Body of pancreas (tissue), 4 donors: ENCODE results near the gene LPCAT1. TPM values are rescaled to one million over a fixed set of nuclear protein-coding genes. Genes with fewer than 3 reads are reported as not detected.
"Not testable (repeated sequence)": the region's sequence is repeated elsewhere in the genome, so short reads cannot be mapped to it uniquely, and the experiment has no call there.

Source experiments
- ATAC-seq: fragments of 150-250 bp; one replicate; pipeline ENCODE4 v1.9.1; 2016
- DNase-seq, 4 donors: peaks; one replicate each; pipeline ENCODE4 v3.0.0-alpha.2; 2019
- H3K27ac ChIP-seq, 4 donors: fragments of 200-600 bp; sonication (generic); 1 replicate in 3 of 4; 2 replicates in 1 of 4; pipeline versions ENCODE4 v1.5.1 to v1.6.1; 2016 to 2019; ENCODE audit warnings: mild to moderate bottlenecking in 1 of 4, mixed read lengths in 1 of 4, moderate library complexity in 1 of 4
- H3K27me3 ChIP-seq, 2 donors: fragments of 200-600 bp; sonication (generic); one replicate each; pipeline ENCODE4 v1.6.0; 2016; ENCODE audit warnings: mild to moderate bottlenecking in 1 of 2
- H3K36me3 ChIP-seq, 2 donors: fragments of 200-600 bp; sonication (generic); replicated peaks in 1 of 2; 2 replicates each; pipeline ENCODE4 v1.5.1; 2016; ENCODE audit warnings: low read depth in 2 of 2; ENCODE audit not compliant: insufficient read depth in 1 of 2
- H3K4me1 ChIP-seq: fragments of 200-600 bp; sonication (generic); one replicate; pipeline ENCODE4 v1.6.0; 2016
- H3K4me3 ChIP-seq, 2 donors: fragments of 200-600 bp; sonication (generic); 1 replicate in 1 of 2; 2 replicates in 1 of 2; pipeline ENCODE4 v1.5.1; 2016 to 2019
- H3K9me3 ChIP-seq, 3 donors: fragments of 200-600 bp; sonication (generic); 1 replicate in 2 of 3; 2 replicates in 1 of 3; pipeline ENCODE4 v1.5.1; 2016
- POLR2A ChIP-seq, 3 donors: fragments of 450-650 bp; IDR thresholded peaks; one replicate each; pipeline ENCODE4 v1.6.1; 2016; ENCODE audit warnings: antibody characterized with exemption in 3 of 3, mild to moderate bottlenecking in 2 of 3
- WGBS, 2 donors: methylation state at CpG; one replicate each; pipeline ENCODE4 v1.1.5; 2017; 5-methylcytosine and 5-hydroxymethylcytosine counted together
- intact Hi-C: fragments of 100-400 bp; cut with DNase I; formaldehyde crosslinking; loops from one replicate; pipeline ENCODE4 v1.15.1; 2023
- total RNA-seq, 2 donors: library from RNA; depleted of rRNA; stranded (reverse); fragments of >200 nt; gene quantifications; one replicate each; pipeline ENCODE4 v1.1.0, GENCODE V29; 2016
- TF ChIP-seq, protein P1 (sequence below), 7 experiments: fragments of 450-650 bp in 4 of 7; fragments of 200-600 bp in 3 of 7; sonication (generic) in 3 of 7; IDR thresholded peaks; one replicate each; pipeline ENCODE4 v1.5.1; 2016 to 2019; ENCODE audit warnings: antibody characterized with exemption in 7 of 7

LPCAT1 gene
- total RNA-seq, 2 donors from 2014 or later = 17.1 to 21.5 TPM

DNA sequence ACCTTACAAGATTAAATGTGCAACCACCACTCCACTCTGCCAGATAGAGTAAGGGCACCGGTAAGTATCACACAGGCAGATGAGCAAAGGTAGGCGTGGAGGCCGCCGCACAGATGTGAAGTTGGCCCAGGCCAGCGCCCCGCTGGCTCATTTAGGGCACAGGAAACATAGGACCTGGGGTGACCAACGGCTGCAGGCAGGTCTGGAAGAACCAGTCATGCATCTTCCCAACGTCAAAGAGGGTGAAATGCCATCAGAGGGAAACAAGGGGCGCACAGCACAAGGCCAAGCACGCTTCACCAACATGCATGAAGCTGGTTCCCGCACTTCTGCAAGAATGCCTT is 46.8 kb downstream of the LPCAT1 start:
- peaks cover 0 to 9% of the 10 kb centered on the region in 2 donors for H3K36me3 ChIP-seq
- peak in 1 of 4 donors; percentile 3 for DNase-seq
- no peak for ATAC-seq
- H3K27me3 ChIP-seq = no peaks in the 10 kb centered on the region
- intact Hi-C loops = no loop called here
- TF ChIP-seq, protein P1, sequence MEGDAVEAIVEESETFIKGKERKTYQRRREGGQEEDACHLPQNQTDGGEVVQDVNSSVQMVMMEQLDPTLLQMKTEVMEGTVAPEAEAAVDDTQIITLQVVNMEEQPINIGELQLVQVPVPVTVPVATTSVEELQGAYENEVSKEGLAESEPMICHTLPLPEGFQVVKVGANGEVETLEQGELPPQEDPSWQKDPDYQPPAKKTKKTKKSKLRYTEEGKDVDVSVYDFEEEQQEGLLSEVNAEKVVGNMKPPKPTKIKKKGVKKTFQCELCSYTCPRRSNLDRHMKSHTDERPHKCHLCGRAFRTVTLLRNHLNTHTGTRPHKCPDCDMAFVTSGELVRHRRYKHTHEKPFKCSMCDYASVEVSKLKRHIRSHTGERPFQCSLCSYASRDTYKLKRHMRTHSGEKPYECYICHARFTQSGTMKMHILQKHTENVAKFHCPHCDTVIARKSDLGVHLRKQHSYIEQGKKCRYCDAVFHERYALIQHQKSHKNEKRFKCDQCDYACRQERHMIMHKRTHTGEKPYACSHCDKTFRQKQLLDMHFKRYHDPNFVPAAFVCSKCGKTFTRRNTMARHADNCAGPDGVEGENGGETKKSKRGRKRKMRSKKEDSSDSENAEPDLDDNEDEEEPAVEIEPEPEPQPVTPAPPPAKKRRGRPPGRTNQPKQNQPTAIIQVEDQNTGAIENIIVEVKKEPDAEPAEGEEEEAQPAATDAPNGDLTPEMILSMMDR (IDR thresholded peaks at IDR 0.05) = no peak
- no peak for TF ChIP-seq POLR2A (IDR thresholded peaks at IDR 0.05)
- H3K27ac ChIP-seq = peak overlapping the region in 1 of 4 donors; percentile 52
- no peaks in the 10 kb centered on the region for H3K9me3 ChIP-seq
- WGBS, 2 donors = 89 to 95% methylated on average over 10 to 11 of the region's 11 CpGs
- no peaks in the 10 kb centered on the region for H3K4me1 ChIP-seq
- no peak overlapping the region for H3K4me3 ChIP-seq

DNA sequence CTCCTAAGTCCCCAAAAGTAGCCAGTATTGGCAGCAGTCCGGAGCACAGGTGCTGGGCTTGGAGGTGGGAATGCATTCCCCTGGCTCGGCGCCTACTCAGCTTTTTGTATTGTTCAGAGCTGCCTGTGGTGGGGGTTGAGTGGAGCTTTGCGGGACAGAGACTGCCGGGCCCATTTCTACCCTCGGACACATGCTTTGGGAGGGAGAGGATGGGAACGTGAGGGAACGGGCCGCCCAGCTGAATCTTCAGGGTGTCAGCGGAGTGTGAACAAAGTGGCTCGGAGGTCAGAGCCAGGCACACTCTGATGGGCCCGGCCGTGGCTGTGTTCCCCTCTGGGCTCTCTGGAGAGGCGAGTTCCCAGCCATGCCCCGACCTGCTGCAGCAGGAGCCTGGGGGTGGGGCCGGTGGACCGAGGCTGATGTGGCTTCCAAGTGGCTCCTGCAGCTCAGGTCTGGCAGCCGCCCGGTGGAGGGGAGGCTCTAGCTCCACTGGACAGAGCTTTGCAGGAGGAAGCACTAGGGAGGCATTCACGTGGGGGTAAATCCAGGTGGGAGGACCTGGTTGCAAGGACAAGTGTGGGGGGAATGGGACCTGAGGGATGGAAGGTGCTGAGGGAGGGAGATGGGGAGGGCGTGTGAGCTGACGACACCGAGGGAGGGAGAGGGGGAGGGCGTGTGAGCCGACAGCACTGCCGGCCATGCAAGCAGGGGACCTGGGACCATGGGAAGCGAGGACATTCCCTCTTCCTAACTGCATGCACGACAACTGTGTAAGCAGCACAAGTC is 47.4 kb downstream of the LPCAT1 start:
- ATAC-seq (no peak), DNase-seq (peak in 2 of 4 donors; percentile 5 to 8)
- WGBS, 2 donors = 87 to 89% methylated on average over 27 to 28 of the region's 28 CpGs
- H3K4me1 ChIP-seq = no peaks in the 10 kb centered on the region
- no peak for TF ChIP-seq POLR2A (IDR thresholded peaks at IDR 0.05)
- TF ChIP-seq, protein P1 (IDR thresholded peaks at IDR 0.05) = no peak
- H3K27me3 ChIP-seq = no peaks in the 10 kb centered on the region
- intact Hi-C loops = no loop called here
- no peaks in the 10 kb centered on the region for H3K9me3 ChIP-seq
- peaks cover 0 to 9% of the 10 kb centered on the region in 2 donors for H3K36me3 ChIP-seq
- peak overlapping the region in 1 of 4 donors; percentile 52 for H3K27ac ChIP-seq
- no peak overlapping the region for H3K4me3 ChIP-seq

DNA sequence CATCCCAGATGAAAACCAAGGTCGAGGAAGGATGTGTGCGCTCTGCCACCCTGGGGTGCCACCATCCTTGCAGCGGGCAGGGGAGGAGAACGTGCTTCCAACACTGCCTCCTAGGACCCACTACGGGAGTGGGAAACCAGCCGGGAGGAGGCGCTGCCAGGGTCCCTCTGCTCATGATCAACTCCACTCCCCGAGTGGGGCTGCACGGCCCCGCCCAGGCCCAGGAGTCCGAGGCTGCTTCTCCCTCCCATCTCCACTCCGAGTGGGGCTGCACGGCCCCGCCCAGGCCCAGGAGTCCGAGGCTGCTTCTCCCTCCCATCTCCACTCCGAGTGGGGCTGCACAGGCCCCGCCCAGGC is 48.2 kb downstream of the LPCAT1 start:
- intact Hi-C loops, H3K4me3 ChIP-seq, H3K9me3 ChIP-seq, H3K36me3 ChIP-seq, ATAC-seq, H3K4me1 ChIP-seq, H3K27me3 ChIP-seq, H3K27ac ChIP-seq: not testable (repeated sequence)
- WGBS, 2 donors = 88 to 89% methylated on average over 3 to 16 of the region's 17 CpGs
- peak in 1 of 4 donors; percentile 7 for DNase-seq

DNA sequence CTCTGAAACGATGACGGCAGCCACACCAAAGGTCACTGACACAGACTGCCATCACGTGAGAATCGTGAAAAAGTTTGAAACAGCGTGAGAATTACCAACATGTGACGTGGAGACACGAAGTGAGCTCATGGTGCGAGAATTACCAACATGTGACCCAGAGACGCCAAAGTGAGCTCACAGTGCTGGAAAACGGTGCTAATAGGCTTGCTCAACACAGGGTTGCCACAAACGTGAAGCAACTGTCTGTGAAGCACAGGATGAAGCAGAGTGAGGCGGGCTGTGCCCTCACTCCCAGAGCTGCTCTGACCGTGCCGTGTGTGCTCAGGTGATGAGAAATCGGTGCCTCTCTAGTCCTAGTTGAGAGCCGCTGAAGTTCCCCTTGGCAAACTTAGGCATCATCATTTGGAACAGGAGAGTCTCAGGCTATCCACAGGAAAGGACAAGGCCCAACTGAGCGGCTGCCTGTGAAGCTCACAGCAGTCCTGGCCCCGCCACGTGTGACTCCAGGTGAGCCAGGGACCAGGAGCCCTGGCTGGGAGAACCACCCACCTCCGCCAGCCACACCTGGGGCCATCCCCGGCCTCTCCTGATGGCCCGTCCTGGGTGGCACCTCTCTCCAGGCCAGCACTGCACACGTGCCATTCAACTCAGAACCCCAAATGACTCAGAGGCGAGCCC is 48.8 kb downstream of the LPCAT1 start:
- intact Hi-C loops = no loop called here
- TF ChIP-seq, protein P1 (IDR thresholded peaks at IDR 0.05) = no peak
- no peaks in the 10 kb centered on the region for H3K4me1 ChIP-seq
- no peak overlapping the region for H3K4me3 ChIP-seq
- WGBS, 2 donors = 79 to 90% methylated on average over 19 to 24 of the region's 24 CpGs
- peaks cover 0 to 9% of the 10 kb centered on the region in 2 donors for H3K36me3 ChIP-seq
- H3K27me3 ChIP-seq = no peaks in the 10 kb centered on the region
- DNase-seq (peak in 1 of 4 donors; percentile 8), ATAC-seq (no peak)
- H3K27ac ChIP-seq = no peak overlapping the region
- no peaks in the 10 kb centered on the region for H3K9me3 ChIP-seq

DNA sequence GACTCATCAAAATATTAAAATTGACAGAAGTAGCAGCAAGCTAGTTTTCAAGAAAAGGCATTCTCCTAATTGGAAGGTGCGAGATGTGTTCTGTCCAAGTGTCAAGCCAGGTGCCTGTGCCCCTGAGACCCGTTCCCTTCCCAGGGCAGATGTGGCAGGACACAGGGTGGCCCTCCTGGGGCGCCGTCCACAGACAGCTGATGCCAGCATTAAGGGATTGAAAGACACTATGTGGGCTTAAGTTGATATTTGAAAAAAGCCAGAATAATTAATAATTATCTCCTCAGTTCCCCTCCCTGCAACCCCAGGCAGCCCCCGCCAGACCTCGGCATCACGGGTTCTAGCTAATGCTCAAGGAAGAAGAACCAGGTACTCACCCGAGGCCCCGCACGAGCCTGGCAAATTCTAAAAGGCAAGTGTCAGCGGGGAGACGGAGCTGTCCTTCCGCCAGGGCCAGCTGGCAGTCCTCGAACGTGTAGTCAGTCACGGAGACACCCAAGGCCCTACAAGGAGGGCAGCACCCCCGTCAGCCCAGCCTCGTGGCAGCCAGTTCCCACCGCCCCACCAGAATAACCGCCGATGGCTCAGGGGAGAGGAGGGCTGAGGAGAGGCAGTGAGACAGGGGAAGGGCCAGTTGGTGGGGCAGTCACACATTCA is 49.4 kb downstream of the LPCAT1 start:
- no peak overlapping the region for H3K4me3 ChIP-seq
- TF ChIP-seq, protein P1 (IDR thresholded peaks at IDR 0.05) = no peak
- no peak for TF ChIP-seq POLR2A (IDR thresholded peaks at IDR 0.05)
- H3K4me1 ChIP-seq = no peaks in the 10 kb centered on the region
- intact Hi-C loops = no loop called here
- H3K9me3 ChIP-seq = no peaks in the 10 kb centered on the region
- WGBS, 2 donors = 92 to 96% methylated on average over 10 to 21 of the region's 21 CpGs
- H3K27me3 ChIP-seq = no peaks in the 10 kb centered on the region
- ATAC-seq = no peak
- H3K36me3 ChIP-seq = peaks cover 0 to 9% of the 10 kb centered on the region in 2 donors
- H3K27ac ChIP-seq = no peak overlapping the region
- peak in 1 of 4 donors; percentile 1 for DNase-seq
